Measurements from ENCODE around the gene P2RY11.

Gene P2RY11

GRCh38 chr19:10105509-10106099 lies 5.9 kb upstream of the P2RY11 start:
- peaks cover 19% of the 10 kb centered on the region for H3F3A ChIP-seq (ENCODE audit: insufficient read depth)
- no peaks in the 10 kb centered on the region for H3K9me3 ChIP-seq (ENCODE audit: insufficient read depth, low read length)
- peak overlapping the region; percentile 39 for H3K9ac ChIP-seq (ENCODE audit: low read length)
- H3K27me3 ChIP-seq (ENCODE audit: low read length): no peaks in the 10 kb centered on the region
- TF ChIP-seq CTCF (IDR thresholded peaks at IDR 0.05; ENCODE audit: insufficient read depth, low read length, poor library complexity, severe bottlenecking) (no peak), EZH2phosphoT487 (conservative IDR thresholded peaks at IDR 0.05; ENCODE audit: low read length) (no peak)
- H3K4me3 ChIP-seq (ENCODE audit: insufficient read depth, low read length, poor library complexity, severe bottlenecking): peak overlapping the region; percentile 36
- no peaks in the 10 kb centered on the region for H4K20me1 ChIP-seq (ENCODE audit: low read depth, low read length)
- H3K27ac ChIP-seq (ENCODE audit: low read depth, low read length): peak overlapping the region; percentile 81
- peaks cover 19% of the 10 kb centered on the region for H3K79me2 ChIP-seq (ENCODE audit: insufficient read depth, low read length)
- H3K4me2 ChIP-seq (ENCODE audit: low read depth, low read length, poor library complexity, severe bottlenecking): peak overlapping the region; percentile 47
- no peaks in the 10 kb centered on the region; the same call in 1 of the 2 replicates for H3K36me3 ChIP-seq (ENCODE audit: low read length)
- H3K9me2 ChIP-seq (replicated peaks; ENCODE audit: insufficient read depth, low read length): no peaks in the 10 kb centered on the region
- H2AFZ ChIP-seq (ENCODE audit: low read depth, low read length, severe bottlenecking): no peak overlapping the region

GRCh38 chr19:10106100-10106936 lies 5.2 kb upstream of the P2RY11 start, which contains the start of gene PPAN:
PPAN (plus strand) TSS chr19:10106362; CDS start chr19:10106395, 33 bp downstream.
- Histone ChIP-seq H3K9me3 (ENCODE audit: insufficient read depth, low read length) (no peaks in the 10 kb centered on the region), H3K79me2 (ENCODE audit: insufficient read depth, low read length) (peaks cover 19% of the 10 kb centered on the region), H4K20me1 (ENCODE audit: low read depth, low read length) (no peaks in the 10 kb centered on the region), H3K4me3 (ENCODE audit: insufficient read depth, low read length, poor library complexity, severe bottlenecking) (peak within 1 kb of the TSS; percentile 98), H2AFZ (ENCODE audit: low read depth, low read length, severe bottlenecking) (no peak within 1 kb of the TSS), H3K27me3 (ENCODE audit: low read length) (no peaks in the 10 kb centered on the region), H3K9ac (ENCODE audit: low read length) (peak within 1 kb of the TSS; percentile 94), H3K27ac (ENCODE audit: low read depth, low read length) (peak within 1 kb of the TSS; percentile 81), H3K36me3 (ENCODE audit: low read length) (no peaks in the 10 kb centered on the region; the same call in 1 of the 2 replicates), H3F3A (ENCODE audit: insufficient read depth) (peaks cover 19% of the 10 kb centered on the region), H3K4me2 (ENCODE audit: low read depth, low read length, poor library complexity, severe bottlenecking) (peak within 1 kb of the TSS; percentile 91), H3K9me2 (replicated peaks; ENCODE audit: insufficient read depth, low read length) (no peaks in the 10 kb centered on the region)
- no peak for TF ChIP-seq CTCF (IDR thresholded peaks at IDR 0.05; ENCODE audit: insufficient read depth, low read length, poor library complexity, severe bottlenecking)
- no peak for TF ChIP-seq EZH2phosphoT487 (conservative IDR thresholded peaks at IDR 0.05; ENCODE audit: low read length)

- Histone ChIP-seq H3K36me3 (ENCODE audit: low read length) (no peaks in the 10 kb centered on the region; the same call in 1 of the 2 replicates), H3K9me2 (replicated peaks; ENCODE audit: insufficient read depth, low read length) (no peaks in the 10 kb centered on the region), H3F3A (ENCODE audit: insufficient read depth) (peaks cover 24% of the 10 kb centered on the region), H3K79me2 (ENCODE audit: insufficient read depth, low read length) (peaks cover 19% of the 10 kb centered on the region), H3K4me2 (ENCODE audit: low read depth, low read length, poor library complexity, severe bottlenecking) (peak overlapping the region; percentile 91), H3K4me3 (ENCODE audit: insufficient read depth, low read length, poor library complexity, severe bottlenecking) (peak overlapping the region; percentile 98), H3K9ac (ENCODE audit: low read length) (peak overlapping the region; percentile 94), H3K27ac (ENCODE audit: low read depth, low read length) (peak overlapping the region; percentile 42), H4K20me1 (ENCODE audit: low read depth, low read length) (no peaks in the 10 kb centered on the region), H3K27me3 (ENCODE audit: low read length) (no peaks in the 10 kb centered on the region), H3K9me3 (ENCODE audit: insufficient read depth, low read length) (no peaks in the 10 kb centered on the region), H2AFZ (ENCODE audit: low read depth, low read length, severe bottlenecking) (no peak overlapping the region)
- TF ChIP-seq CTCF (IDR thresholded peaks at IDR 0.05; ENCODE audit: insufficient read depth, low read length, poor library complexity, severe bottlenecking): no peak
- no peak for TF ChIP-seq EZH2phosphoT487 (conservative IDR thresholded peaks at IDR 0.05; ENCODE audit: low read length)
Measured at GRCh38 chr19:10107254-10107653, 4.2 kb upstream of the P2RY11 start.
